Right forelimb (tissue), 1 donor: ENCODE results near the gene HSD11B1.

Source experiments
- DNase-seq: peaks from one replicate; pipeline ENCODE4 v3.0.0-alpha.2; 2018

The HSD11B1 gene

DNA sequence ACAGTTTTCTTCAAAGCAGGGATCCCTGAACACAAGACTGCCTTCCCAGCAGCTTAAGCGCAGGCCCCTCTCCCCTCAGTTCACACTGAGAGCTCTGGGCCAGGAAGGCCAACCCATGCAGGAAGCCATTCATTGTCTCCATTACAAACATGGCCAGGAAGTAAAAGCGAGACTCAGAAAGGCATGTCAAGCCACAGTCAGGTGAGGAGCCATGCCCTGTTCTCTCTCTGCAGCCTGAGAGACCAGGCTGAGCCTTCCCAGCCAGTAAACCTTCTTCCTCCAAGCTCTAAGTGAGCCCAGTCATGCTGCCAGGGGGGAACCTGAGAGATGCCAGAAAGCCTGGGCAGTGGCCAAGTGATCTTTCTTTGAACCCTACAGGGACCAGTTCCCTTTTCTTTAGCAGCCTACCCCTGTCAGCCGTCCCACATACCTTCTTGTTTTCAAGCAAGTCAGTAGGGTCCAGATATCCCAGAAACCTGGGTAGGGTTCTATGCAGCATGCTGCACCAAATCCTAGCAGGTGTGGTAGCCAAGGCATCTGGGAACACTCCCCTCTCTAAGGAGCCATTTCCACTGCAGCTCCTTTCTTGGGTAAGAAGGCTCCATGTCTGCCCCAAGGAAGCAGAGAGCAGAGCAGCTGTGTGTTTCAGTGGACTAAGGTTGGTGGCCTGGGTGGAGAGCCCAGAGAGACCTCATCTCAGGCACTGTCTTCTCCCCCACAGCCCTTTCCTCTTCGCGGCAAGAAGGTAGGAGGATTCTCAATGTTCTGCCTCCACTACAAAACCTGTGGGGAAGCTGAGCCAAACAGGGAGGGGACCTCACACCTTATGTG is 52.2 kb downstream of the HSD11B1 start:
- no peak for DNase-seq

DNA sequence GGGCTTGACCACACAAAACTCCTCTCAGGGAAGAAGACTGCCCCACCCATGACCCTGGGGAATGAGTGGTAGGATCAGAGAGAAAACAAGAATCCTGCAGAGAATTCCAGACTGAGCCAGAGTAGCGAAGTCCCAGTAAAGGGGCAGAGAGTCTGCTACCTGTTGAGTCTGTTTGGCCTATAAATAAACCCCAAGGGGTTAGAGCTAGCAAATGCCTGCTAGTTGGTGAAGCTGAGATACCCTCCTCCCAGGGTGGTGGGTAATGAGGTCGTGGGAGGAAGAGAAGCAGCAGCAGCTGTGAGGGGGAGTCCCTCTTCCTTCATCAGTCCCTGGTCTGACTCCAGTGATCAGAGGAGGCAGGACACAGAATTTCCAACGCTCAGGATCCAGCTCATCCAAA is 53.8 kb downstream of the HSD11B1 start:
- no peak for DNase-seq

DNA sequence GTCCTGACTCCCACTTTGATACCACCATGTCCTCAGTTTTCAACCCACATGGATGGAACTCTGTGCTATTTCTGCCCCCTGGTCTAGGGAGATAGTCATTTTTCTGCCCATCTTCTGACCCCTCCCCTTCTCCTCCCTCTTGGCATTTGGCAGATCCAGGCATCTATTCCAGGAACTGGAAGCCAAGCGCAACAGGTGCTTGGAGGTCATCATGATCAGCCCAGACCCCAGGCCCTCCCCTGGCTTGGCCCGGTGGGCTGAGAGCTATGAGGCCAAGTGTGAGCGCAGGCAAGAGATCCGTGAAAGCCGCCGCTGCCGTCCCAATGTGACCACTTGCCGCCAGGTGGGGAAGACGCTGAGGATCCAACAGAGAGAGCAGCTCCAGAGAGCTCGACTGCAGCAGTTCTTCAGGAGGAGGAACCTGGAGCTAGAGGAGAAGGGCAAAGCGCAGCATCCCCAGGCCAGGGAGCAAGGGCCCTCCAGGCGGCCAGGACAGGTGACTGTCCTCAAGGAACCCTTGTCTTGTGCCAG is 55.2 kb downstream of the HSD11B1 start:
- no peak for DNase-seq

DNA sequence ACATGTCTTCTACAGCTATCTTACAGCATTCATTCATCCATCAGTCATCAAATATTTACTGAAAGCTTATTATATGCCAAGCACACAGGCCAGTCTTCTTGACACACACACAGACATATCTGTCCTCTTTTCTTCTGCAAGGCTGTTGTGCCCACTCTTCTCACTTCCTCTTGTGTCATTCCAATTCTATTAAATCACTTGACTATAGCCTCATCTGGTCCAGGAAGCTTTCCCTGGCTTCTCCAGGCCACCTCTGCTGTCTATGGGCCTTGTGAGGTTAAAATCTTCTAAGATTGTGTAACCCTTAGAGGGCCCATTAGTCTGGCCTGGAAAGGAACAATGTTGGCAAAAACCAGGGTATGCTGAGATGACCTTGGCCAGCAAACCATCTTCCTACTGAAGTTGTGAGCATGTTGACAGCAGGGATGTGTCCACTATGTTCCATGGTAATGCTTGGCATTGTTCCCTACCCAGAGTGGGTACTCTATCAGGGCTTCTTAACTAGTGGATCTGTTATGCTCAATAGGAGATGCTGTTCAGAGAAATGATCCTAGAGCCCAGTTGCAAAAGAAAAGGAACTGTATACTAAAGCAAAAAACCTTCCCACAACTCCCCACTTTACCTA is 56.5 kb downstream of the HSD11B1 start:
- DNase-seq = no peak

DNA sequence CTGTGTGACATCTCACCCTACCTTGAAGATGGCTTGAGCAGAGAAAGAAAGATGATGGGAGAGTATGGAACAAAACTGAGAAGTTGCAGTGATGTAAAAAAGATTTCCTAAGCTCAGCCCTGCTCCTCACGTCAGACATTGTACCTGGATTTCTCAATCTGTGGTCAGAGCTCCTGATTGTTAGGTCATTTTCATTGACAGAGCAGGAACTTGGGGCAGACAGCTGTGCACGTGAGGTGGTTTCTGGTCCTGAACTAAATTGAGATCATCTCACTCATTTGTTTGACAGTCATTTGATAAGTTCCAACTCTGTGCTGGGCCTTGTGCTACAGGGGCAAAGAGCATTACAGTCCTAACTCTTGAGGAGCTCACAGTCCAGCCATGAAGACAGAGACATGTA is 61.4 kb downstream of the HSD11B1 start:
- DNase-seq = no peak

- no peak for DNase-seq
These were observed 62.5 kb downstream of the HSD11B1 start for GRCh38 chr1:209767096-209767495.

DNA sequence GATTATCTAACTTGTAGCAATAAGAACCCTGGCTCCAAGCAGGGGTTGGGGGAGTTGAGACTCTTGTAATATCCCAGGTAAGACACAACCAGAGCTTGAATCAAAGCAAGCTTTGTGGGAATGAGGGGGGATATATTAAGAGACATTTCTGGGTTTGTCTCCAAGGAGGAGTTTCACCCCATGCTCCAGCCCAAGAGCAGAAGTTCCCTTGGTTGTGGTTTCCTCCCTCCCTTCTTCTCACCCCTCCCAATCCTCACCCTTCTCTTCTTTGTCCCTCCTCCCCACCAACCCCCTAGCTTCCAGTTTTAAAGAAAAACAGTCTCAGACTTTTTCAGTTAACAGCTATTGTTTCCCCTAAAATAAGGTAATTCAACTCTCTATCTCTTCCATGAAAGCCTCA is 63.1 kb downstream of the HSD11B1 start:
- no peak for DNase-seq

GRCh38 chr1:209768354-209768774 is 63.7 kb downstream of the HSD11B1 start:
- no peak for DNase-seq

DNA sequence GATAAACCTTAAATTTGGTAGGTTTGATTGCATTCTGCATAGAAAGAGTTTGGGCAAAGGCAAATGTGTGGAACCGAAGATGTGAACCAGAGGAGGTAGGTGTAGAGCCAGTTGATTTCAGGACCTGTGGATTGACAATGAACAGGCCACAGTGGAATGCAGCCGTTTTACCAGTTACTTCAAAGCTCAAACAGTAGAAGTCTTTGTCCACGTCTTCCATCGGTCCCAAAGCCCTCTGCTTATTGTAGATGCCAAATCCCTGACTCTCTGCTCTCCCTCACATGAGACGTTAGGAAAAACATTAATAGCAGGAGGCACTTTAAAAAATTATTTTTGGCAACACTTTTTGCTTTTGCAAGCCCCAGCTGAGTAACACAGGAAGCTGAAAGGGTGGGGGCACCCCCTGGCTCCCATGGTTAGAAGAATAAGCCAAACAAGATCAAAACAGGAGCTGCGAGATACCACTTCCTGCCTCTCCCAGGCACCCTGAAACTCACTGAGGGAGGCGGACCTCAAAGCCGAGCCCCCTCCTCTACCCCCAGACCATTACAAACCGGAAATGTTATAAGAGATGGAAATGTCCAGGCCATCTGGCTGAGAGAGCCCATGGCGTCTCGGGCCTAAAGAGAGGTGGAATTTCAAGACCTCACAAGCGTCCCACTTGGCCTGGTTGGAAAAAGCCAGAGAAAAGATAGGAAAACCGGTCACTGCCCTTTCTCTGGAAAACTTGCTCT is 64.7 kb downstream of the HSD11B1 start:
- DNase-seq = peak; percentile 57

- no peak for DNase-seq
These were observed 65.3 kb downstream of the HSD11B1 start for GRCh38 chr1:209769971-209770370.

GRCh38 chr1:209770636-209771415 is 66.2 kb downstream of the HSD11B1 start:
- no peak for DNase-seq

DNA sequence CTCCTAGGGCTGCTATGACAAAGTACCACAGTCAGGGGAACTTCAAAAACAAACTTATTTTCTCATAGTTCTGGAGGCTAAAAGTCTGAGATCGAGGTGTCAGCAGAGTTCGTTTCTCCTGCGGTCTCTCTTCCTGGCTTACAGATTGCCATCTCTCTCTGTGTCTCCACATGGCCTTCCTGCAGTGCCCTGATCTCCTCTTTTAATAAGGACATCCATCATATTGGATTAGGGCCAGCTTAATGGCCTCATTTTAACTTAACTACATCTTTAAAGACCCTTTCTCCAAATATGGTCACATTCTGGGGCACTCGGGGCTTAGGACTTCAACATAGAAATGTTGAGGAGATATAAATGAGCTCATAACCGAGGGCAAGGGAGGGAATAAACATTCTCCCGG is 67.5 kb downstream of the HSD11B1 start:
- no peak for DNase-seq

GRCh38 chr1:209774592-209774991 is 69.9 kb downstream of the HSD11B1 start:
- DNase-seq = no peak

DNA sequence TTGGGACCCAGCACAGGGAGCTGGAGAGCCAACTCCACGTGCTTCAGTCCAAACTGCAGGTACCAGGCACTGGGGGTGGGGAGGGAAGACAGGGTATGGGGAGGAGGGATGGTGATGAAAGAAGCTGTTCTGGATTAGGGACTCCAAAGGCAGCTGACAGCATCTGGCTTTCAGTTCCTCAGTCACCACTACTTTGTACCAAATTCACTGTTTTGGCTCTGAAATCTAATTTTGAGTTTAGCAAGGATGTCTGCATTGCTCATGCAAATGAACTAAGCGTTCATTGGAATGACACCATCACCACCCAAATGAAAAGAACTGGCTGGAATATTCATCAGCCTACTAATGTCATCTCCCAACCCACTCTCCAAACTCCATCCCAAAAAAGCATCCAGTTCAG is 71.0 kb downstream of the HSD11B1 start:
- DNase-seq = no peak

DNA sequence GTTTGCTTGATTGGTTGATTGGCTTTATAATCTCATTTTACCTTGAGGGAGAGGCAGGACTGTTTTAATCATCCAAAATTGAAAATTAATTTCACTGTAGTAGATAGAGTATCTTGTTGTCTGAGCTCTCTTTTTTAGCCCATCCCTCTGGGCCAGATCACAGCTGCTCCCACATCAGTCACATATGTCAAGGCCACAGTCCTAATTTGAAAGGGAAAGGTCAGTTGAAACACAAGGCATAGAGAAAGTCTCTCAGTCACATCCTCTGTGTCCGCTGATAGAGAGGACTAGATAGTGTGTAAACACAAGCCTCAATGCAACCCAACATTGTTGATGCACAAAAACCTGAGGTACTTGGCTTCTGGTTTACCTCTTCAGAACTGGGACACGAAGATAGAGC is 72.9 kb downstream of the HSD11B1 start:
- DNase-seq = no peak

DNA sequence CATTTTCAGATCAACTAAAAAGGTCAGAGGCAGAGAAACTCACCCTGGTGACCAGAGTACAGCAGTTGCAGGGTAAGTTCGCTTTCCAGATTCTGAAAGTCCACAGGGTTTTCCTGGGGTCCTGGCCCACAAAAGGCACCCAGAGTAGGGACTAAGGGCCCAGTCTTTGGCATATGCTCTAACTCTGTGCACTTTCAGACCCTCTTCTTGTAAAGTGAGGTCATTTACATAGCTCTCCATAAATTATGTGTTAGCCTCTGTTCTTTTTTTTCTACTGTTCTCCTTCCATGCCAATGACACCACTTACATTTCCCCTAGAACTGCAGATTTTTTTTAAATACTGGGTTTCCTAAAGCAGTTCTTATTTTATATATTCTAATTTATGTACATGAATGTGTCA is 73.5 kb downstream of the HSD11B1 start:
- DNase-seq = no peak

GRCh38 chr1:209780268-209780667 is 75.6 kb downstream of the HSD11B1 start:
- no peak for DNase-seq

DNA sequence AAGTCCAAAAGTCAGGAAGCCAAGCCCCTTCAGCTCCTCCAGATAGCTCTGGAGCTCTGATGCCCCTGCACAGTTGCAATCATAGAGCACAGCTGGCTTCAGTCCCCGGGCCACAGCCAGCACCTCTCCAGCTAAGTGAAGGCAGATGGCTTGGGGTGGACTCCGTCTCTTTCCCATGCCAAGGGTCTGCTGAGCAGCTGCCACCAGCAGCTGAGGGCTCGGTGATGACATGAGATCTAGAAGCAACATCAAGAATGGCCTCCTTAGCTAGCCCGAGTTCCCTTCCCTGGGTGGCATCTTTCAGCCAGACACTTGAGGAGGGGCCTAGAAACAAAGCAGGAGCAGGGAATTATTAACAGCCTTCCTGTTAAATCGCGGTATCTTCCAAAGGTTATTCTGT is 78.7 kb downstream of the HSD11B1 start:
- no peak for DNase-seq
